ENCODE results near the gene NAPB.

GRCh38 chr20:23404196-23404595 lies 17.1 kb downstream of the NAPB start:
- TF ChIP-seq GABPA (IDR thresholded peaks at IDR 0.05; ENCODE audit: low read depth) (no peak), SIN3A (IDR thresholded peaks at IDR 0.05; ENCODE audit: low read depth, low read length) (no peak), ZBTB11 (CRISPR knock-in tag; IDR thresholded peaks at IDR 0.05) (no peak), ZNF207 (IDR thresholded peaks at IDR 0.05; ENCODE audit: borderline replicate concordance) (no peak), CTCF (IDR thresholded peaks at IDR 0.05 in 2 of 3, conservative IDR thresholded peaks at IDR 0.05 in 1 of 3; ENCODE audit: control insufficient read depth in 2 of 3, extremely low read depth in 1 of 3, insufficient read depth in 1 of 3, low read depth in 3 of 3, low read length in 3 of 3) (no peak), ATF2 (IDR thresholded peaks at IDR 0.05; ENCODE audit: low read length) (no peak), CEBPB (IDR thresholded peaks at IDR 0.05; ENCODE audit: borderline replicate concordance in 1 of 2, low read depth in 2 of 2, low read length in 2 of 2) (no peak), RAD21 (IDR thresholded peaks at IDR 0.05; ENCODE audit: insufficient read depth, low read depth, low read length) (no peak)

All from GM12878 (cell line).